Stimulated activated CD8-positive, alpha-beta memory T cell treated with anti-CD3 and anti-CD28 coated beads, Interleukin-7, amount 100 ng/mL, for 1 hour (primary cell): Measurements from ENCODE around the gene AADACL3.
"Not testable (repeated sequence)": the region's sequence is repeated elsewhere in the genome, so short reads cannot be mapped to it uniquely, and the experiment has no call there.

Source experiments
- DNase-seq, 2 donors: peaks; one replicate each; pipeline ENCODE4 v3.0.0-alpha.2; 2020; ENCODE audit warnings: low read depth in 2 of 2

AADACL3 gene

GRCh38 chr1:12714710-12715475, 1.0 kb upstream of the AADACL3 start:
- DNase-seq: no peak

- DNase-seq: no peak
Observed at GRCh38 chr1:12717301-12717838, 1.5 kb downstream of the AADACL3 start.

GRCh38 chr1:12722626-12723025, 6.7 kb downstream of the AADACL3 start:
- no peak for DNase-seq

GRCh38 chr1:12728391-12728790, 12.5 kb downstream of the AADACL3 start:
- DNase-seq: no peak

GRCh38 chr1:12730156-12730555, 14.2 kb downstream of the AADACL3 start:
- no peak for DNase-seq

- not testable (repeated sequence) for DNase-seq
Observed at GRCh38 chr1:12731084-12731483, 15.2 kb downstream of the AADACL3 start.

- no peak for DNase-seq
Observed at GRCh38 chr1:12734651-12735050, 18.7 kb downstream of the AADACL3 start.

GRCh38 chr1:12738934-12739333, 23.0 kb downstream of the AADACL3 start:
- DNase-seq: no peak

GRCh38 chr1:12739613-12740012, 23.7 kb downstream of the AADACL3 start:
- DNase-seq: no peak

- no peak for DNase-seq
Observed at GRCh38 chr1:12741946-12742345, 26.0 kb downstream of the AADACL3 start.

GRCh38 chr1:12745126-12745991, 29.4 kb downstream of the AADACL3 start:
- no peak for DNase-seq

- no peak for DNase-seq
Observed at GRCh38 chr1:12745992-12746323, 30.0 kb downstream of the AADACL3 start, which contains the start of gene CFAP107. Gene CFAP107 (plus strand): TSS chr1:12746200. CDS start chr1:12746431, 231 bp downstream.

- no peak for DNase-seq
Observed at GRCh38 chr1:12748778-12749355, 33.0 kb downstream of the AADACL3 start.

GRCh38 chr1:12754738-12755137, 38.8 kb downstream of the AADACL3 start:
- no peak for DNase-seq

- no peak for DNase-seq
Observed at GRCh38 chr1:12756273-12756672, 40.4 kb downstream of the AADACL3 start.

GRCh38 chr1:12756768-12757413, 41.0 kb downstream of the AADACL3 start:
- DNase-seq: no peak

GRCh38 chr1:12757836-12758235, 41.9 kb downstream of the AADACL3 start:
- no peak for DNase-seq

- DNase-seq: no peak
Observed at GRCh38 chr1:12760256-12760795, 44.4 kb downstream of the AADACL3 start.

- no peak for DNase-seq
Observed at GRCh38 chr1:12761781-12762180, 45.9 kb downstream of the AADACL3 start.

- no peak for DNase-seq
Observed at GRCh38 chr1:12762766-12763165, 46.9 kb downstream of the AADACL3 start.

- DNase-seq: no peak
Observed at GRCh38 chr1:12763479-12763878, 47.6 kb downstream of the AADACL3 start.

- no peak for DNase-seq
Observed at GRCh38 chr1:12764016-12764415, 48.1 kb downstream of the AADACL3 start.
